Myocyte (in vitro differentiated cells): ENCODE data around the gene C10orf67. TPM values are rescaled to one million over a fixed set of nuclear protein-coding genes. Genes with fewer than 3 reads are reported as not detected.
"Not testable (repeated sequence)": the region's sequence is repeated elsewhere in the genome, so short reads cannot be mapped to it uniquely, and the experiment has no call there.

Experiments used
- DNase-seq: peaks from one replicate; pipeline ENCODE4 v3.0.0-alpha.2; 2012; ENCODE audit warnings: low read depth
- total RNA-seq: library from RNA; depleted of rRNA; stranded (reverse); fragments of >200 nt; gene quantifications from 2 replicates; pipeline ENCODE4 v1.2.3, GENCODE V29; 2014

C10orf67 gene
- total RNA-seq, 1 donor from 2014 or later = not detected

DNA sequence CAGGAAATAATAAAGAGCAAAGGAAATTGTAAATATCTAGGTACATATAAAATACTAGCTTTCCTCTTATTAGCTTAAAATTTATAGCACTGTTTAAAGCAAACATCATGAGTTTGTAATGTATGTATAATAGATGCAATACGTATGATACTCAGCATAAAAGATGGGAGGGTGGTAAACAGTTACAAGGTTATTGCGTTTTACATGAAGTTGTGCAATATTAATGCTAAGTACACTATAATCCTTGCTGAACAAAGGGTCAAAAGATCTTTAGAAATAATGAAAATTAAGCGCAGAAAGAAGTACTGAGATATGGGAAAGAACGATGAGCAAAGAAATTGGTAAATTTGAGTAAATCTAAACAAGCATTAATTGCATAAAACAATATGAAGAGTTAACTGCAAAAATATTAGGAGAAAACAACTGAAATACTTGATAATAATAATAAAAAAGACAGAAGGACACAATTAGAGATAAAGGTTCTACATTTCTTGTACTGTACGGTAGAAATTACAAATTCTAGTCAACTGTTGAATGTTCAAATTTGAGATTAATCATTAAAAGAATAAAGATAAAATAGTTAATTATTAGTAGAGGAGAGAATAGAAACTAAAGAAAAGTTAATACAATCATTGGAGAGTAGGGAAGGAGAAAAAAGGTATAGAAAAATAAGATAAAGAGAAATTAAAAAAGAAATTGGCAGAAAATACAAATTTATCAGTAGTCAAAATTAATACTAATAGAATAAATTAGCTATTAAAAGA, 17.9 kb downstream of the C10orf67 start:
- no peak for DNase-seq

DNA sequence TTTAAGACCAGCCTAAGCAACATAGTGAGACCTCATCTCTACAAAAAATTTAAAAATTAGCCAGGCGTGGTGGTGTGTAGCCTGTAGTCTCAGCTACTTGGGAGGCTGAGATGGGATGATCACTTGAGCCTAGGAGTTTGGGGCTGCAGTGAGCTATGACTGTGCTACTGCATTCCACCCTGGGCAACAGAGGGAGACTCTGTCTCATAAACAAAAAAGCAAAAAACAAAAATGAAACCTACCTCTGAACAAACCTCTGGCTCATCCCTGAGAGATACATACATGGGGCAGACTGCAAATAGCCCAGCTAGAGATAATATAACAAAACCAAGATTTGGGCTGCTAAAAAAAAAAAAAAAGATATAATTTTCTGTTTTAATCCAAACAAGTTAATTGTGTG, 19.5 kb downstream of the C10orf67 start:
- DNase-seq = no peak

DNA sequence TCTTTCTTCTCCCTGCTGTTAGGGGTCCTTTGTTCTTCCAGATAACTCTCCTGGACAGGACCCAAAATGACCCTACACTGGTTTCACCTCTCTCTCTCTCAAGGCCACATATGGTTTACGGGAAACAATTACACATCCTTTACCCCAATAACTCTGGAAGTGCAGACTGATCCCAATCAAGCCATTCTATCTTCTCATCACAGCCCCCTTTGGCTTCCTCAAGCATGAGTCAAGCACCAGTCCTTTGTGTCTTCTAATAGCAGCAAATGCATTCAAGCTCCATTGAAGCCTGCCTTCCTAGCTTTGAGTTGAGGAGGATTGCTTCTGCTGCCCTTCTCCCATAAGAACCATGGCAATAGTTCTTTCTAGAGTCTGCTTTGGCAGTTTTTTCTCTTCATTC, 20.2 kb downstream of the C10orf67 start:
- DNase-seq = no peak

DNA sequence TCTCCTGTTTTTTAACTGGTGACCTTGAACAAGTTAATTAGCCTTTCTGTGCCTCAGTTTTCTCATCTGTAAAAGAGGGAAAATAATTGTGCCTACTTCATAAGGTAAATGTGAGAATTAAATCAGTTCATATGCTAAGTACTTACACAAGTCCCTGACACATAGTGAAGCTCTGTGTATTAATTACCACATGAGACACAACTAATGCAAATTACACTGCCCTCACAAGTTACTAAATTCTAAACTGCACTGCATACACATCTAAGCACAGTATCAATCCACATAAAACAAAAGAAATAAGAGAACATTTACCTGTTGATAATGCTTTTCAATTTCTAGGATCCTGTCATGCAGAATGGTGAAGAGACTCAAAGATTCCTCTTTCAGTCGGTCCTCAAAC, 22.5 kb downstream of the C10orf67 start:
- DNase-seq = no peak

GRCh38 chr10:23319835-23320234, 24.8 kb downstream of the C10orf67 start:
- DNase-seq = no peak

- no peak for DNase-seq
Observed at GRCh38 chr10:23318359-23318758, 26.2 kb downstream of the C10orf67 start.

- DNase-seq = no peak
Observed at GRCh38 chr10:23317416-23317815, 27.2 kb downstream of the C10orf67 start.

DNA sequence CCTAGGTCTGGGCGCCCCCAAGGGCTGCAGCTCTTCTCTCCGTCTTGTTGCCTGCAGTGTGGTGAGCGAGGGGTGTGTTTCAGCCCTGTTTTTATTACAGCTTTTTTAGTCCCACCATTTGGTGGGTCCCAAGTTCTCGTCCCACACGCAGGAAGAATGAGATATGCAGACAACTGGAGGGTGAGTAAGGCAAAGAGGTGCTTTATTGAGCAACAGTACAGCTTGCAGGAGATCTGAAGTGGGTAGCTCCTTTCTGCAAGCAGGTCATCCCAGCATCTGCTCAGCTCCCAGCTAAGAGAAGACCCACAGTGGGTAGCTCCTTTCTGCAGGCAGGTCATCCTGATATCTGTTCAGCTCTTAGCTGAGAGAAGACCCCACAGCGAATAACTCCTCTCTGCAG, 28.2 kb downstream of the C10orf67 start:
- DNase-seq = no peak

- no peak for DNase-seq
Observed at GRCh38 chr10:23315966-23316365, 28.6 kb downstream of the C10orf67 start.

- DNase-seq = peak; percentile 84
Observed at GRCh38 chr10:23314835-23315239, 29.8 kb downstream of the C10orf67 start.

DNA sequence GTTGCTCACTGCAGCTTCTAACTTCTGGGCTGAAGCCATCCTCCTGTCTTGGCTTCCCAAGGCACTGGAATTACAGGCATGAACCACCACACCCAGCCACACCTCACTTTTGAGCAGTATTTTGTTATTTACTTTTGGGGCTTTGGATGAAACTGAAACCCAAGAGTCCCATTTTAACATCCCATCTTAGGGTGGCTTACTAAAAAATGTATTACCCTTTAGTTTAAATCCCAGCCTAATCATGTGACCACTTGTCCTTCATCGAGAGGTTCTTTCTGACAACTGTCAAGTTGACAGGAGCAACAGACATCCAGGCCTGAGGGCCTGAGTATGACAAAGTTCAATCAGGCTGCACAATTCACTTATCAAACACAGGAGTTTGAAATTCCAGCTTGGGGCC, 33.6 kb downstream of the C10orf67 start:
- no peak for DNase-seq

- no peak for DNase-seq
Observed at GRCh38 chr10:23310404-23310803, 34.2 kb downstream of the C10orf67 start.

DNA sequence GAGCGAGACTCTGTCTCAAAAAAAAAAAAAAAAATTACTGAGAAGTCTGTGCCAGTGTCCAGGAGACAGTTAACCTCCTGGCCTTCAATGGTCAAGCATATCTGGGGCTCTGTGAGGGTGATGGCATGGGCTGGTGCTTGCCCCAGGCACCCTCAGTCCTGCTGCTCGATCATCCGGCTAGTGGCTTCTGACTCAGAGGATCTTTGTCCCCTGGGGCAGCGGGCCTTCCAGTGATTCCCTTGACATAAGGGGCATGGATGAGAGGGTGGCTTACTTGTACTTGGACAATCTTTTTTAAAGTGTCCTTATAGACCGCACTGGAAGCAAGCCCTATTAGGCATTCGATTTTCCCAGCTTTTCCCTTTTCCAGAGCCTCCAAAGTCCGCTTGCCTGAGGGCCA, 44.6 kb downstream of the C10orf67 start:
- DNase-seq = not testable (repeated sequence)

DNA sequence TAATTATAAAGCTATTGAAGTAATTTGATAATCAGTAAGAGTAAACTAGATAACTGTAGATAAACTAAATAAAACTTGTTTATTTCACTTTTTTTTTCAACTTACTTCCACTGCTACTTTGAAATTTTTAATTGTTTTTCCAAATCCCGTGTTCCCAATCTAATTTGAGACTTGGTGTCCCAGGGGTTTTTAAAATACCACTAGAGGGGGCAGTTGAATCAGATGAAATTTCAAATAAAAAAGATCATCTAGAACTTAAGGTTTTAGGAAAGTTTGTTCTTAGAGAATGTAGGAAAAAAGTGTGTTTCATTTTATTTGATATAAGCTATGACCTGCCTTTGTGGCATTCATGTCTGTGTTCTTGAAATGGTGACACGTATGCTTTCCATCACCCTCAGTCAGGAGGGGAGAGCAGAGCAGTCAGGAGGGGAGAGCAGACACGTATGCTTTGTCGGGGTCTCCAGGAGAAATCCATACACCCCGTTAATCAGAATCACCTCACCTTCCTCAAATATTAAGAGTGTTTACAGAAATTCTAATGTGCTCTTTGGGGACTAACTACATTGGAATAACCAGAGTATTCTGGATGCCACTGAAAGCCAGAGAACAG, 49.9 kb downstream of the C10orf67 start:
- peak; percentile 12 for DNase-seq

DNA sequence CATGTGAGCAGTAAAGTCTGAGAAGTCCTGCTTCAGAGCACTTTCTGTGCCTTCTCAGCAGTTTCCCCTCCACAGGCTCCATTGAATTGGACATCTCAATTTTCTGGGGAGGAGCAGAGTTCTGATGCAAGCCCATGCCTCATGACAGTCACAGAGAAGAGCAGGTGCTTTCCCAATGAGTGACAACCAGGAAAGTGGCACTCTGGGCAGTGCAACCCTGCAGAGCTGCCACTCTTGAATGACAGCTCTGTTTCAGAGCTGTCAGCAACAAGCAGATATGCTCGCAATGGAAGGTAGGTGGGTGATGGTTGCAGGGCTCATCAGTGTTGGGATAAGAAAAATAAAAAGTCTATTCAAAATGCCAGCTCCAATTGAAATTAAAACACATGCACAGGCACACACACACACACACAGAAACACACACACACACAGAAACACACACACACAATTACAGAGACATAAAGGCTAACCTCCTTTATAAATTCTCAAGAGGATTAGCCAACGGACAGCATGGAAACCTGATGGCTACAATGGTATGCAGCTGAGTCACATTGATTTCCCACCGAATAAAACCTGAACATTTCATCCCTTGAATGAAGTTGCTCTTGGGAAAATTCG, 50.5 kb downstream of the C10orf67 start:
- no peak for DNase-seq

DNA sequence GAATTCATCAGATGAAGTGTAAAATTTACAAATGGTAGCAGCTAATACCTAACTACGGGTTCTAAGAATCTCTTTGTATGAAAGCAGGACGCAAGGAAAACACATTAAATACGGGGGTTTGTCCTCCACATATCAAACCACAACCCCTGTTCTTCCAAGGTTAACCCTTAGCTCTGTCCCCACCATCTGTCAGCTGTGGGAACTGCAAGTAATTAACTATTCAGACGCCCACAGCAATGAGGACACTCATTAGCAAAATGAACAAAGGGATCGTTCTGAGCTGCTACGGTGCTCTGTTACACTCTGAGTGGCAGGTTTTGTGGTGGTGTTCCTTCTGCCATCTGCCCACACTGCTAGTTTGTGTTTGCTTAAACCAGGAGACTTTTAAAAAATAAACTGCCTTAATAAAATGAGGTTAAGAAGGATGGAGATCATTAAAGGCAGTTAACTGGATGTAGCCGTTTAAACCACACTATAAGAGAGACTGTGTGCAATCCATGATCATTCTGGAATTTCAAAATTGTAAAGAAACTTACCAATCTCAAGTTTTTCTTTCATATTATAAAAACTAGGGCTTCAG, 51.4 kb downstream of the C10orf67 start:
- peak; percentile 43 for DNase-seq

- DNase-seq = peak; percentile 19
Observed at GRCh38 chr10:23291551-23292334, 52.9 kb downstream of the C10orf67 start.

DNA sequence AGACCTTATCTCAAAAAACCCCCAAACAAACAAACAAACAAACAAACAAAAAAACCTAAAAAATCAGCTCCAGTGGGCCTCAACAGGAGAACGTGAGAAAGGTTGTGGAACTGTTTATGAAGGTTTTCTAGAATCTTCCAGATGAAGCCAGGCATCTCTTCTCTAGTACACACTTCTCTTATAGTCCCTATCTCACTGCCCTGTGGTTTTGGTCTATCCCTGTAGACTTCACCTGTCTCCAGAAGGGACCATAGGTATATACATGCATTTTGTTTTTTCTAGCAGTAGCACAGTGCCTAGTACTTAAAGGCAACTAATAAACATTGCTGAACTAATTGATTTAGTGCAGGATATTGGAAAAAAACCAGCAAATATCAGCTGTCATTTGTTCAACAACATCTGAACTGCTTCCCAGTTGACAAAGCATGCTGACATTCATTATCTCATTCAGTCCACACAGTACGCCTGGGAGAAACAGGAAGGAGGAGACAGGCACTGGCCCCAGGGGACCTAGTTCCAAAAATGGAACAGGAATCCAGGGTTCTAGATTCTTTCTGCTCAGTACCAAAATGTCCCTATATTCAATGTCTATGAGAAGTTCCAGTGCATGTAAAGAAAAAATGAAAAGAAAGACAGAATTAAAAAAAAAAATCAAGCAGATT, 59.8 kb downstream of the C10orf67 start:
- DNase-seq = no peak

DNA sequence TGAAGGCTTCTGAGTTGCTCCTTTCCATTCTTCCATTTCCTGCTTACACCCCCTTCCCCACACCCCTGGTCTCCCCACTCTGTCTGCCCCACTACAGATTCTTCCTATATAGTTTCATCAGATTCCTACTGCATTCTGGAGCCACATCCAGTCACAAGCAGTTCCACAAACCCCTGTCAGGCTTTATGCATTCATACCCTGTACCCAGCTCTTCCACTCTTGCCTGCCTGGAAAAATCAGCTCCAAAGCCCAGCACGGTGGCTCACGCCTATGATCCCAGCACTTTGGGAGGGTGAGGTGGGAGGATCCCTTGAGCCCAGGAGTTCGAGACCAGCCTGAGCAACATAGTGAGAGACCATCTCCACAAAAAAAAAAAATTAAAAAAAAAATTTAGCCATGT, 60.4 kb downstream of the C10orf67 start:
- DNase-seq = no peak

DNA sequence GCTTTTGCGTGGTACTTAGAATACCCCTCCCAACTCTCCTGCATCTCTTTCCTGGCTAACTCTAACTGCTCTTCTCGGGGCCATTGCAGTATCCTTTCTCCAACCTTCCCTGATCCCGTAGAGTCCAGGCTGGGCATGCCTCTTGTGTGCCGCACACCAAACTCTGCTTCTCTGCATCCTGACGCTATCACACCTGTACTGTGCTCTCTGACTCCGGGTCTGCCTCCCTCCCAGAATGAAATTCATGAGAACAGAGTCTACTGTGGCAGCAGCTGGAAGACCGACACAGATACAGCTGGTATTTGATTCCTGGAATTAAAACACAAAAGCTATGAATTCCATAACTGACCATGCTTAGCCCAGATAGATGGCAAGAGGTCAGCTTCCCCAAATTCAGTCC, 60.9 kb downstream of the C10orf67 start:
- no peak for DNase-seq

DNA sequence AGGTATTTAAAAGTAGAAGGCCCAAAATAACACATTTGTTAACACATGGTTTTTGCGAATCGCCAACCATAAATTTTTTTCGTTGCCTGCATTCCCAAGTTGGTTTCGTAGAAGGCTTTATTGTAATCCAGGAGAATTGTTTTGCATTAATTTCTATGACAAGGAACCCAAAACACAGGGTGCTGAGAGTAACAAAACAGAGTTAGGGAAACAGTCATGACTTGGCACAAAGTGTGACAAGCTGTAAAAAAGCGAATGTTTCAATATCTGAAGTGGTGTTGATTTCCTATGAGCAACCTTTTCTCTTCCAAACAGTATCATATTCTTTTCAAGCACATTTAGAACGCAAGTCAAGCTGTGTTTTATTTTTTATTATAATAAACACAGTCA, 63.6 kb downstream of the C10orf67 start:
- no peak for DNase-seq
